Measurements from ENCODE around the gene BORCS5.
"Not testable (repeated sequence)": the region's sequence is repeated elsewhere in the genome, so short reads cannot be mapped to it uniquely, and the experiment has no call there.

Gene BORCS5

DNA sequence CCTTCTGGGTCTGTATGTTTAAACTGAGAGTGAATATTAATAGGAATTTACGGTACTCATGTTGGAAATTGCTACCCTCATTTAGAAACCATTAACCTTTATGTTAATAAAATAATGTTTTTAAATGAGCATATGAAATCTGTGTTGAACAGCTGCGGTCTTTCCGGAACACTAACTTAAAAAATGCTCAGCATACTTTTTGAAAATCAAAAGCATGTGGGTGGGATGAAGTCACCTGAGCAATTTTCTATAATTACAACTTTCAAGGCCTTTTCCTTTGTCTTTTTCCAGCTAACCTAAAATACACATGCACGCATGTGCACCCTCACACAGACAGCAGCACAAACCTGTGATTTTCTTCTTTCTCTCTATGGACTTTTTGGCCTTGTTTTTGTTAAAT is 39.8 kb downstream of the BORCS5 start:
- DNase-seq, result no peak

DNA sequence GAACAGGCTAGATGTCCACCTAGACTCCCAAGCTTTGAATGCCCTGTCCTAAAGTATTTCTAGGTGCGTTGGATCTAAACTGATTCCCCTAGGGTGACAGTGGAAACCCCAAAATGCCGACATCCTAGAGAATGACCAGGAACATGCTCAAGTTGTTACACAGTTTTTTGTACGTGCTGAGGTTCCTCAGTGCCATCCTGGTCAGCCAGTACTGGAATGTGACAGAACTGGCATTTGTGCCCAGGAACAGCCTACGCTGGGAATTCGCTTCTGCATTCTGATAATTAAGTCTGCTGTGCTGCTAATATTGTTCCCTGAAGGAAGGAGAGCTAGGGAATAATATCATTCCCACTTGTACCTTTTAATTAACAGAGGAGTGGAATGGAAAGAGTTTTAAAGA is 40.3 kb downstream of the BORCS5 start:
- no peak for DNase-seq

DNA sequence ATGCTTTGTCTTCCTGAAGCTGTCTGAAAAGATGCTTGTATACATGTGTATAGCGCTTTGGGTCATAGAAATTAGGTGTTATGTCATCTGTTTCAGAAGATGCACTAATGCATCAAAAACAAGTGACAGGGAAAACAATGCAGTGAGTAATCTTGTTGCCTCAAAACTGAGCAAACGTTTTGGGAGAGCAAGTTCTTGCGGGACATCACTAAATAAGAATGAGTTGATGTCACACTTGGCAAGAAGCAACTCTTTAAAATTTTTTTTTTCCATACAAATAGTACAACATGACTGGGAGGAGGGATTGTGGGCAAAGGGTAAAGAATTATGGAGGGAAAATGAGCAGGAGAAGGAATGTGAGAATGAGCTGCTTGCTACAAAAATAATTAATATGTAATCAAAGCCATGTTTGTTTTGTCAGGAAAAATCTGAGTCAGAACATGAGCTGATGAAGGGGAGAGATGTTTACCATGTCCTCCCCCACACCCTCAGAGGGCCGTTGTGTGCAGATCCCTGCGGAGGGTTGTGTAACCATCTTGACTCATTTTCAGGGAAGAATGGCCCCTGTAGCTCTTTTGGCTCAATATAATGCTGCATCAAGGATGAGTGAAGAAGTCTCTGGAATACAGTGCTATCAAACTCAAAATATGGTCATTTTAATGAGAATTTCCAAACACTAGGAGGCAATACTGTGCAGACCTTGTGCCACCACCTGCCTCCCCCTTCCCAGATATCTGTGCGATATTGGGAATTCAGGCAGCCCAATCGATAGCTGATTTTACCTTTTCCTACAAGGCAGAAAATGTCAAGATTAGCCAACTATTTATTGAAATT is 41.4 kb downstream of the BORCS5 start:
- no peak for DNase-seq

- DNase-seq, result no peak
These were observed 42.3 kb downstream of the BORCS5 start for GRCh38 chr12:12399161-12399560.

DNA sequence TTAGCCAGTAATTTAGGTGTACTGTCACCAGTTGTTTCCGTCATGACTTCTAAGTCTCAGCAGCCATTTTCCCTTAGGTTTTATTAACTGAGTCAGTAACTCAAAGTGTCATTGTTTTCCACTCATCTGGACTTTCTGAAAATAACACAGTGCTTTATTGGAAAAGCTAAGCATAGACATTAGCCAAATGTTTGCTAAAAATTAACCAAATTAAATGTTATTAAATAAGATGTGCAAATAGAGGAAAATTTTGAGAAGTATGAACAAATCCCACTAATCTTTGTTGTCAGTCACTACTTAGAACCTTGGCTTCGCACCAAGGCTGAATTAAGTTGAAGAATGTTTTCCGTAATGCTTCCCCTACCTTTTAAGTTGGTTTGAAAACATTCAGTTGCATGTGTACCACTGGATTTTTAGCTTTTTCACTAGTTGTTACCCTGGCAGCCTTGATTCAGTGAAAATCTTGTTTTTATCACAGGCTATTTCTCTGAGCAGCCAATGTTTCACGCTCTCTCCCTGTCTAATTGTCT is 43.0 kb downstream of the BORCS5 start:
- DNase-seq, result no peak

DNA sequence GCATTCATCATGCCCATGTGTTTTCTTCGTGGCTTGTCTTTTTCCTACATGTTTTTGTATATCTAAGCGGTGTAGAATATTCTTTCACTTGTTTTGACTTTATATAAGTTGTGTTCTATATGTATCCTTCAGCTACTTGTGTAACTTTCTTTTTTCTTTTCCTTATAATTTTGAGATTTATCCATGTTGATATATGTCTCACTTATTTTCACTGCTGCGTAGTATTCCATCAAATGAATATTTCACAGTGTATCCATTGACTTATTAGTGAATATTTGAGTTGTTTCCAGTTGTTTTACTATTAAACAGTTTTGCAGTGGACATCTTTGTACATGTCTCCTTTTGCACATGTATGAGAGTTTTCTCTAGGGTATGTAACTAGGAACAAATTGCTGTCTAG is 43.9 kb downstream of the BORCS5 start:
- DNase-seq, result no peak

DNA sequence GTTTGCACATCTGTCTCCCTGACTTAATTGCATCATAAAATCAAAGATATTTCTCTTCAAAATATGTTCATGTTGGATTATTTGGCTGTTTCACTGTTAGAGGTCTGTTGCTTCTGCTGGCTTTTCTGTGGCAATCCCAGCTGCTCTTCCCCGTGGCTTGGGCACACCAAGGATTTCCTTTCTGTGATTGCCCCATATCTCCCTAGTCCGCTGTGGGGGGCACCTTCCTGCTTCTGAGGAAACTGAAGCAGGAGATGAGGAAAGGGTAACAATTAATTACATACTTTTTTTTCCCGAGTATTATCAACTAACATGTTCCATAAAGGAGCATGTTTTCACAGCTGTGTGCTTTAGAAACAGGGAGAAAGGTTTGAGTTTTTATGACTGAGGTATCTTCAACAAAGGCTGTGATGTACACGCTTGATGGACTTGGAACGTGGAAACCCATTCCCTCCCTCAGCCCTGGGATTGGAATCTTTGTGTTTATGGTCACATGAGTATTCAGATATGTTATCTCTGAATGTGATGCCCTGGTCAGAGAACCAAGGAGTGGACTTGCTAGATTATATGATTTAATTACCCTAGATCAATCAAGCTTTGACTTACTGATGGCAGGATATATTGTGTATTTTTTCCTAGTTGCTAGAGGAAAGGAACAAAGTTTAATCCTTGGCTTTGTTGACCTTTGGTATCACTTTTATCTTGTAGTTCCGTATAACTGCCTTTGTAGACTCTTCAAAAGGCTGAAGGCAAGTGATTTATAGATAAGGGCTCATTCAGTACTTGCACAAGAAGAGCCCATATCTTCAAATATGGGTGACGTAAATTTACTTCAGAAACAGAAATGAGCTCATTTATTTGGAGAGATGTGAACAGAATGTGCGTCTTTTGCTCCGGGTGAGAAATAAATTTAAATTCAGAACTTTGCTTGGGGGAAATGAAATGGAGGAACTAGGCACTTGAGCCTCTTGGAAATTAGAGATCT is 46.7 kb downstream of the BORCS5 start:
- DNase-seq, result no peak

DNA sequence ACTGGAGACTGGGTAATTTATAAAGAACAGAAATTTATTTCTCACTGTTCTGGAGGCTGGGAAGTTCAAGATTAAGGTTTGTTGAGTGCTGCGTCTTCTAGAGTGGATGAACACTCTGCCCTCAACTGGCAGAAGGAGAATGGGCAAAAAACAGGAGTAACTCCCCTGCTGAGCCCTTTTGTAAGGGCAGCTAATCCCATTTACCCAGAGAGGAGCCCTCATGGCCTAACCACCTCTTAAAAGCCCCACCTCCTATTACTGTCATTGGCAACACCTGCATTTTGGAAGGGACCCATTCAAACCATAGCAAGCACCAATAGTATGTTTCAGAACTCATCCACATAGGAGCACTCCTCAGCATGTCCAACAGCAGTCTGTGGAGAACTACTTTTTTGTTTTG is 47.4 kb downstream of the BORCS5 start:
- no peak for DNase-seq

GRCh38 chr12:12405882-12406281 is 49.0 kb downstream of the BORCS5 start:
- no peak for DNase-seq

- no peak for DNase-seq
These were observed 49.9 kb downstream of the BORCS5 start for GRCh38 chr12:12406762-12407161.

DNA sequence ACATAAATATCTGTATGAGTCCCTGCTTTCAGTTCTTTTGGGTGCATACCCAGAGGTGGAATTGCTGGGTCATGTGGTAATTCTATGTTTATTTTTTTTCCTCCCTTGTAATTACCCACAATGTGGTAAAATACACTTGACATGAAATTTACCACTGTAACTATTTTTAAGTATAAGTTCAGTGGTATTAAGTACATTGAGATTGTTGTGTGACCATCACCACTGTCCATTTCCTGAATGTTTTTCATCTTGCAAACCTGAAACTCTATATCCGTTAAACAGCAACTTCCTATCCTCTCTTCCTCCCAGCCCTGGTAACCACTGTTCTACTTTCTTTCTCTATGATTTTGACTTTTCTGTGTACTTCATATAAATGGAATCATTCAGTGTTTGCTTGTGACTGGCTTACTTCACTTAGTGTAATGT is 51.4 kb downstream of the BORCS5 start:
- DNase-seq, result no peak

DNA sequence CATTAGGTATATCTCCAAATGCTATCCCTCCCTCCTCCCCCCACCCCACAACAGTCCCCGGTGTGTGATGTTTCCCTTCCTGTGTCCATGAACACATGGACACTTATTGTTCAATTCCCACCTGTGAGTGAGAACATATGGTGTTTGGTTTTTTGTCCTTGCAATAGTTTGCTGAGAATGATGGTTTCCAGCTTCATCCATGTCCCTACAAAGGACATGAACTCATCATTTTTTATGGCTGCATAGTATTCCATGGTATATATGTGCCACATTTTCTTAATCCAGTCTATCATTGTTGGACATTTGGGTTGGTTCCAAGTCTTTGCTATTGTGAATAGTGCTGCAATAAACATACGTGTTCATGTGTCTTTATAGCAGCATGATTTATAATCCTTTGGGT is 52.5 kb downstream of the BORCS5 start:
- DNase-seq, result not testable (repeated sequence)

GRCh38 chr12:12415886-12416285 is 59.0 kb downstream of the BORCS5 start:
- DNase-seq, result no peak

DNA sequence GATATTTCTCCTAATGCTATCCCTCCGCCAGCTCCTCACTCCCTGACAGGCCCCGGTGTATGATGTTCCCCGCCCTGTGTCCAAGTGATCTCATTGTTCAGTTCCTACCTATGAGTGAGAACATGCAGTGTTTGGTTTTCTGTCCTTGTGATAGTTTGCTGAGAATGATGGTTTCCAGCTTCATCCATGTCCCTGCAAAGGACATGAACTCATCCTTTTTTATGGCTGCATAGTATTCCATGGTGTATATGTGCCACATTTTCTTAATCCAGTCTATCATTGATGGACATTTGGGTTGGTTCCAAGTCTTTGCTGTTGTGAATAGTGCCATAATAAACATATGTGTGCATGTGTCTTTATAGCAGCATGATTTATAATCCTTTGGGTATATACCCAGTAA is 62.3 kb downstream of the BORCS5 start:
- not testable (repeated sequence) for DNase-seq

- DNase-seq, result no peak
These were observed 66.5 kb downstream of the BORCS5 start for GRCh38 chr12:12423367-12423766.

GRCh38 chr12:12425001-12425400 is 68.1 kb downstream of the BORCS5 start:
- no peak for DNase-seq

DNA sequence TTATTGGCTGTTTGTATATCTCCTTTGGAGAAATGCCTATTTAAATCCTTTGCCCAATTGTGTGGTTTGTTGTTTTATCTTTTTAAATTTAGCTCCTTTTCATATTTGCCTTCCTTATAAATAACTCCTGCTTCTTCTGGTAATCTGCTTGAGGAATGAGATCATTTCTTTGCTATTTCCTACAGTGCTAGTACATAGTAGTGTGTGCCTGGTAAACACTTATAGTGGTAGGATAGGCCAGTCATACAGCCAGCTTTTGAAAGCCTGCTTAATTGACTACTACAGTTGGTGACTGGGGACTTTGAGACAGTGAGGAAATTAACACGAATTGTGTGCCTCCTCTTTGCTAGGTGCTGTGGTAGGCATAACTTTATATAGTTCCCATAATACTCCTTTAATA is 68.7 kb downstream of the BORCS5 start:
- no peak for DNase-seq

DNA sequence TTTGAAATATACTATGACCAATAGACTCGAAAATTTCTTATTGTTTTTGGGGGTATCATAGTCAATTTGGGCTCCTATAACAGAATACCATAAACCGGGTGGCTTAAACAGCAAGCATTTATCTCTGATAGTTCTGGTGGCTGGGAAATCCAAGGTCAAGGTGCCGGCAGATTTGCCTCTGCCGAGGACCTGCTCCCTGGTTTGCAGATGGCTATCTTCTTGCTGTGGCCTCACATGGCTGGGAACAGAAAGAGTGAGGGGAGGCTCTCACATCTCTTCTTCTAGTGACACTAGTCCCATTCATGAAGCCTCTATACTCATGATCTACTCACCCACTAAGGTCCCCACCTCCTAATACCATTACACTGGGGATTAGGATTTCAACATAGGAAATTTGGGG is 70.7 kb downstream of the BORCS5 start:
- no peak for DNase-seq

GRCh38 chr12:12428047-12428446 is 71.2 kb downstream of the BORCS5 start:
- DNase-seq, result no peak

DNA sequence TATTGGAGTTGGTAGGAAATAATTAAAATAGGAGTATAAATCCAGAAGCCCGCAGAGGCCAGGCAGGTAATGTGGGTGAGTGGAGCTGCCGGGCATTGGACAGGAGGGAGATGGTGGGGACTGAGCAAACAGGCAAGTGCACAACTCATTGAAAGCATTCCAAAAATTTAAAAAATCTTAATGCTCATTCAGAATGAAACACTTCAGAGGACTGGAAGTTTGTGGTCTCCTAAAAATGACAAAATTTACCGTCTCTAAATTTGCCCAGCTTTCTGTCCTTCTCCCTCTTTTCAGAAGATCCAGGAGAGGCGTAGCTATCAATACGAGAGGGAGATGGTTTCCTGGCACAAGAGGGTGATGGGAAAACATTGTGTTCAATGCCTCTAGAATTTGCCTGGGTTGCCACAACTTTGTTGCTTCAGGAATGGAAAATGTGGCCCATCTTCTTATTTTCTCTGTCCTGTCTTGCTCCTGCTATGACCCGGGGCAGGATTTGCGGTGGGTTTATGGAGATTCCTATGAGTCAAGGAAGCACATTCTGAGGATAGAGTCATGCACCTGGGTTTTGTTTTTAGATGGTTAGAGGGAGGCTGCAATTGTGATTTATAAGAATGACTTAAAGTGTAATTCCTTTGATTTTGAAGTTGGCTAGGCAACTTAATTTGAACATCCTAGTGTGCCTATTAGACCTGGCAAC is 72.2 kb downstream of the BORCS5 start:
- DNase-seq, result no peak

GRCh38 chr12:12432364-12432763 is 75.5 kb downstream of the BORCS5 start:
- peak; percentile 68 for DNase-seq

DNA sequence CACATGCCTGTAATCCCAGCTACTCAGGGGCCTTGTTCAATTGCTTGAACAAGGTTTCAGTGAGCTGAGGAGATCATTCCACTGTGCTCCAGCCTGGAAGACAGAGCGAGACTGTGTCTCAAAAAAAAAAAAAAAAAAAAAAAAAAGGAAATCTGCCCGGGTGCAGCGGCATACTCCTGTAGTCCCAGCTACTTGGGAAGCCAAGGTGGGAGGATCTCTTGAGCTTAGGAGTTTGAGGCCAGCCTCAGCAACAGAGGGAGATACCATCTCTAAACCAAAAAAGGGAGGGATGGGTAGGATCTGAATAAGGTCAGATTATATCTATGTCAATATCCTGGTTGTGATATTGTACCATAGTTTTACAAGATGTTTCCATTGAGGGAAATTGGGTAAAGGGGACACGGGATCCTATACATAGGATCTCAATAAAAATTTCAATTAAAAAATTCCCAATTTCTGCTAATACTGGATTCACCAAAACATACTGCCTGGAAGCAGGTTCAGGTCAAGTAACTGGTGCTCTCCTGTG is 76.4 kb downstream of the BORCS5 start:
- DNase-seq, result no peak

All from NCI-H1105 (cell line).